Chondrocyte (in vitro differentiated cells): ENCODE results near the gene PPP2R2D. TPM values are rescaled to one million over a fixed set of nuclear protein-coding genes. Genes with fewer than 3 reads are reported as not detected.

ENCODE experiments used
- DNase-seq: peaks from one replicate; pipeline ENCODE4 v3.0.0; 2021; ENCODE audit warnings: mixed read lengths, low spot score
- H3K27ac Mint-ChIP-seq: one replicate; pipeline ENCODE4 v1.8.0; 2021; ENCODE audit warnings: mild to moderate bottlenecking, moderate library complexity, mixed read lengths; ENCODE audit not compliant: unreplicated experiment
- H3K27me3 Mint-ChIP-seq: 2 replicates; pipeline ENCODE4 v1.8.0; 2021; ENCODE audit warnings: low read depth, mixed read lengths
- H3K36me3 Mint-ChIP-seq: 2 replicates; pipeline ENCODE4 v1.8.0; 2021; ENCODE audit warnings: low read depth, mixed read lengths
- H3K4me1 Mint-ChIP-seq: 2 replicates; pipeline ENCODE4 v1.8.0; 2021; ENCODE audit warnings: low read depth, mild to moderate bottlenecking, mixed read lengths
- H3K4me3 Mint-ChIP-seq: one replicate; pipeline ENCODE4 v1.8.0; 2021; ENCODE audit warnings: mild to moderate bottlenecking, moderate library complexity, mixed read lengths; ENCODE audit not compliant: unreplicated experiment
- H3K9me3 Mint-ChIP-seq: 2 replicates; pipeline ENCODE4 v1.8.0; 2021; ENCODE audit warnings: low read depth, mixed read lengths
- CTCF ChIP-seq: fragments of 200-600 bp; sonication (generic); IDR thresholded peaks from 2 replicates; pipeline ENCODE4 v1.5.0; 2021; ENCODE audit warnings: antibody characterized with exemption, mild to moderate bottlenecking, moderate library complexity
- long read RNA-seq: library from polyadenylated mRNA; stranded (forward); transcript quantifications from one replicate; pipeline ENCODE4 v2.0.0, GENCODE V29; 2021
- total RNA-seq: library from RNA; stranded (reverse); gene quantifications from 3 replicates; pipeline ENCODE4 v1.2.1, GENCODE V29; 2021

The PPP2R2D gene
- total RNA-seq, result 24.3 to 27.5 TPM (median 25.1 TPM) in 3 replicates
- long read RNA-seq, full-length matches to known transcripts, result 26 of 51 reads
- long read RNA-seq, partial matches to known transcripts, result 6 of 51 reads
- long read RNA-seq, other reads (novel, unspliced or antisense), result 19 of 51 reads

- peak; percentile 96 for DNase-seq
- H3K9me3 Mint-ChIP-seq, result no peaks in the 10 kb centered on the region
- peak within 1 kb of the TSS; percentile 81 for H3K4me3 Mint-ChIP-seq
- H3K27ac Mint-ChIP-seq, result peak within 1 kb of the TSS; percentile 83
- H3K27me3 Mint-ChIP-seq, result peaks cover 16% of the 10 kb centered on the region
- H3K36me3 Mint-ChIP-seq, result no peaks in the 10 kb centered on the region
- peaks cover 31% of the 10 kb centered on the region for H3K4me1 Mint-ChIP-seq
- no peak for TF ChIP-seq CTCF
Observed at GRCh38 chr10:131900350-131901152, at the start of gene PPP2R2D. PPP2R2D (plus strand) TSS chr10:131901008; CDS start chr10:131901149, 141 bp downstream.

- peak; percentile 22 for DNase-seq
- H3K9me3 Mint-ChIP-seq, result no peaks in the 10 kb centered on the region
- TF ChIP-seq CTCF, result no peak
- no peak overlapping the region for H3K4me3 Mint-ChIP-seq
- no peaks in the 10 kb centered on the region for H3K4me1 Mint-ChIP-seq
- no peak overlapping the region for H3K27ac Mint-ChIP-seq
- no peaks in the 10 kb centered on the region for H3K27me3 Mint-ChIP-seq
- no peaks in the 10 kb centered on the region for H3K36me3 Mint-ChIP-seq
Observed at GRCh38 chr10:131851346-131851745, 49.5 kb upstream of the PPP2R2D start.

- Mint-ChIP-seq H3K27ac (no peak overlapping the region), H3K4me3 (no peak overlapping the region), H3K4me1 (no peaks in the 10 kb centered on the region), H3K27me3 (no peaks in the 10 kb centered on the region), H3K36me3 (no peaks in the 10 kb centered on the region), H3K9me3 (no peaks in the 10 kb centered on the region)
- DNase-seq, result peak; percentile 68
- no peak for TF ChIP-seq CTCF
Observed at GRCh38 chr10:131852176-131852822, 48.5 kb upstream of the PPP2R2D start.

- H3K27ac Mint-ChIP-seq, result no peak overlapping the region
- TF ChIP-seq CTCF, result no peak
- no peak overlapping the region for H3K4me3 Mint-ChIP-seq
- no peaks in the 10 kb centered on the region for H3K36me3 Mint-ChIP-seq
- no peaks in the 10 kb centered on the region for H3K27me3 Mint-ChIP-seq
- H3K9me3 Mint-ChIP-seq, result no peaks in the 10 kb centered on the region
- H3K4me1 Mint-ChIP-seq, result no peaks in the 10 kb centered on the region
- peak; percentile 79 for DNase-seq
Observed at GRCh38 chr10:131852823-131853609, 47.8 kb upstream of the PPP2R2D start.

GRCh38 chr10:131853610-131853964 is 47.2 kb upstream of the PPP2R2D start:
- TF ChIP-seq CTCF, result no peak
- Mint-ChIP-seq H3K36me3 (no peaks in the 10 kb centered on the region), H3K27me3 (peaks cover 2% of the 10 kb centered on the region)

More at GRCh38 chr10:131853610-131853964, 47.2 kb upstream of the PPP2R2D start:
- H3K4me3 Mint-ChIP-seq, result no peak overlapping the region
- no peaks in the 10 kb centered on the region for H3K9me3 Mint-ChIP-seq
- H3K4me1 Mint-ChIP-seq, result no peaks in the 10 kb centered on the region
- H3K27ac Mint-ChIP-seq, result no peak overlapping the region
- DNase-seq, result peak; percentile 65
